Measurements from ENCODE around the gene TGFBR2.

TGFBR2 gene

GRCh38 chr3:30656624-30657141 lies 50.3 kb downstream of the TGFBR2 start:
- POLR2A ChIA-PET: no interaction called here
- H3K4me3 ChIP-seq (ENCODE audit: low read depth, low read length): no peak overlapping the region
- CTCF ChIA-PET: no interaction called here
- peaks cover 0 to 28% of the 10 kb centered on the region in 2 experiments; a peak in 2 of 3 replicates for H3K36me3 ChIP-seq (ENCODE audit: control insufficient read depth in 2 of 2, insufficient read depth in 1 of 2, low read length in 2 of 2)
- H3K4me1 ChIP-seq (ENCODE audit: control insufficient read depth, insufficient read depth, low read length): no peaks in the 10 kb centered on the region; the same call in 1 of the 2 replicates
- no peak overlapping the region for H3K27ac ChIP-seq (ENCODE audit: extremely low read depth, low read depth, low read length)
- TF ChIP-seq EGR2 (tag by site-specific recombination; IDR thresholded peaks at IDR 0.05; ENCODE audit: low read depth): no peak
- H3K9me3 ChIP-seq (ENCODE audit: control insufficient read depth, insufficient read depth, low read depth, low read length): no peaks in the 10 kb centered on the region

GRCh38 chr3:30657914-30658313 lies 51.5 kb downstream of the TGFBR2 start:
- H3K9me3 ChIP-seq (ENCODE audit: control insufficient read depth, insufficient read depth, low read depth, low read length): no peaks in the 10 kb centered on the region
- H3K4me3 ChIP-seq (ENCODE audit: low read depth, low read length): no peak overlapping the region
- TF ChIP-seq ZNF133 (tag by site-specific recombination; IDR thresholded peaks at IDR 0.05): no peak
- no peak for TF ChIP-seq ZNF561 (tag by site-specific recombination; IDR thresholded peaks at IDR 0.05; ENCODE audit: borderline replicate concordance)
- no peak for TF ChIP-seq ZNF362 (tag by site-specific recombination; IDR thresholded peaks at IDR 0.05)
- no peak for TF ChIP-seq ZNF843 (tag by site-specific recombination; IDR thresholded peaks at IDR 0.05)
- TF ChIP-seq ZBTB17 (tag by site-specific recombination; IDR thresholded peaks at IDR 0.05): no peak
- TF ChIP-seq ZNF747 (tag by site-specific recombination; IDR thresholded peaks at IDR 0.05): no peak
- no peak for TF ChIP-seq ZNF639 (tag by site-specific recombination; IDR thresholded peaks at IDR 0.05)
- no peak for TF ChIP-seq YY1 (tag by site-specific recombination; IDR thresholded peaks at IDR 0.05)
- no peak for TF ChIP-seq ZNF112 (tag by site-specific recombination; IDR thresholded peaks at IDR 0.05)
- TF ChIP-seq KLF17 (tag by site-specific recombination; IDR thresholded peaks at IDR 0.05): no peak
- TF ChIP-seq ZNF514 (tag by site-specific recombination; IDR thresholded peaks at IDR 0.05): no peak
- TF ChIP-seq ZBTB20 (tag by site-specific recombination; IDR thresholded peaks at IDR 0.05): no peak
- TF ChIP-seq PBX3 (CRISPR knock-in tag; IDR thresholded peaks at IDR 0.05): no peak
- no peak for TF ChIP-seq WT1 (tag by site-specific recombination; IDR thresholded peaks at IDR 0.05)
- peaks cover 0 to 23% of the 10 kb centered on the region in 2 experiments; a peak in 1 of 3 replicates for H3K36me3 ChIP-seq (ENCODE audit: control insufficient read depth in 2 of 2, insufficient read depth in 1 of 2, low read length in 2 of 2)
- ChIA-PET CTCF (no interaction called here), POLR2A (no interaction called here)
- H3K4me1 ChIP-seq (ENCODE audit: control insufficient read depth, insufficient read depth, low read length): no peaks in the 10 kb centered on the region; the same call in 1 of the 2 replicates
- H3K27ac ChIP-seq (ENCODE audit: extremely low read depth, low read depth, low read length): no peak overlapping the region

GRCh38 chr3:30658328-30659052 lies 52.1 kb downstream of the TGFBR2 start:
- ChIA-PET POLR2A (interaction anchor here (0.8 kb wide), 1 partner anchor 17 kb away, joined by 3 read pairs; no protein-coding TSS in a partner anchor), CTCF (interaction anchor here (0.6 to 1.6 kb wide), 2 partner anchors 30 to 90 kb away, joined by 3 to 5 read pairs; no protein-coding TSS in a partner anchor)
- no peaks in the 10 kb centered on the region for H3K9me3 ChIP-seq (ENCODE audit: control insufficient read depth, insufficient read depth, low read depth, low read length)
- no peaks in the 10 kb centered on the region; the same call in 1 of the 2 replicates for H3K4me1 ChIP-seq (ENCODE audit: control insufficient read depth, insufficient read depth, low read length)
- no peak overlapping the region for H3K27ac ChIP-seq (ENCODE audit: extremely low read depth, low read depth, low read length)
- peaks cover 0 to 23% of the 10 kb centered on the region in 2 experiments; a peak in 1 of 3 replicates for H3K36me3 ChIP-seq (ENCODE audit: control insufficient read depth in 2 of 2, insufficient read depth in 1 of 2, low read length in 2 of 2)
- H3K4me3 ChIP-seq (ENCODE audit: low read depth, low read length): no peak overlapping the region
- TF ChIP-seq ZNF639 (tag by site-specific recombination; IDR thresholded peaks at IDR 0.05) (no peak), ZNF169 (tag by site-specific recombination; IDR thresholded peaks at IDR 0.05) (no peak), ZNF629 (tag by site-specific recombination; IDR thresholded peaks at IDR 0.05) (no peak), PRDM10 (tag by site-specific recombination; IDR thresholded peaks at IDR 0.05) (no peak), ZNF354C (tag by site-specific recombination; IDR thresholded peaks at IDR 0.05; ENCODE audit: borderline replicate concordance, low read depth) (no peak), GLI2 (tag by site-specific recombination; IDR thresholded peaks at IDR 0.05; ENCODE audit: borderline replicate concordance, low read depth) (no peak)

All from HEK293 (cell line).